OCI-LY1 (cell line): ENCODE results near the gene NELL1.

Source experiments
- CTCF ChIP-seq: fragments of 200-600 bp; sonication (generic), shearing (Covaris generic); IDR thresholded peaks from 2 replicates; pipeline ENCODE4 v1.5.1; 2017; ENCODE audit warnings: mild to moderate bottlenecking, antibody characterized with exemption, low read length, moderate library complexity, mixed read lengths
- EZH2 ChIP-seq: fragments of 200-600 bp; sonication (generic), shearing (Covaris generic); IDR thresholded peaks from 2 replicates; pipeline ENCODE4 v1.8.0; 2017; ENCODE audit warnings: borderline replicate concordance, mixed run types, mild to moderate bottlenecking, antibody characterized with exemption, low read length, moderate library complexity, mixed read lengths

DNA sequence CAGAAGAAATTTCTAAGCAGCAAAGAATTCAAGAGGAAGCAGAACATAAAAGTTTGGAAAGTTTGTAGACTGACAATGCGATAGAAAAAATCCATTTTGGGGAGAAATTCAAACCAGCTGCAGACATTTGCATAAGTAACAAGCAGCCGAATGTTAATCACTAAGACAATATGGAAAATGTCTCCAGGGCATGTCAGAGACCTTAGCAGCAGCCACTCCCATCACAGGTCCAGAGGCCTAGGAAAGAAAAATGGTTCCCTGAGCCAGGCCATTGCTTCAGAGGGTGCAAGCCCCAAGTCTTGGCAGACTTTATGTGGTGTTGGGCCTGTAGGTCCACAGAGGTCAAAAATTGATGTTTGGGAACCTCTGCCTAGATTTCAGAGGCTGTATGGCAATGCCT lies 155.4 kb downstream of the NELL1 start:
- TF ChIP-seq CTCF = no peak
- no peak for TF ChIP-seq EZH2
